CD4-positive, alpha-beta T cell treated with Interleukin-1 beta for 1 hour (primary cell): ENCODE data around the gene MX2.
A peak's percentile ranks its signal among the peaks of the same experiment; 100 is the strongest.
"Not testable (repeated sequence)": the region's sequence is repeated elsewhere in the genome, so short reads cannot be mapped to it uniquely, and the experiment has no call there.

ENCODE experiments used
- DNase-seq, 2 donors: peaks; one replicate each; pipeline ENCODE4 v3.0.0-alpha.2; 2020 to 2022

MX2 gene, protein sequence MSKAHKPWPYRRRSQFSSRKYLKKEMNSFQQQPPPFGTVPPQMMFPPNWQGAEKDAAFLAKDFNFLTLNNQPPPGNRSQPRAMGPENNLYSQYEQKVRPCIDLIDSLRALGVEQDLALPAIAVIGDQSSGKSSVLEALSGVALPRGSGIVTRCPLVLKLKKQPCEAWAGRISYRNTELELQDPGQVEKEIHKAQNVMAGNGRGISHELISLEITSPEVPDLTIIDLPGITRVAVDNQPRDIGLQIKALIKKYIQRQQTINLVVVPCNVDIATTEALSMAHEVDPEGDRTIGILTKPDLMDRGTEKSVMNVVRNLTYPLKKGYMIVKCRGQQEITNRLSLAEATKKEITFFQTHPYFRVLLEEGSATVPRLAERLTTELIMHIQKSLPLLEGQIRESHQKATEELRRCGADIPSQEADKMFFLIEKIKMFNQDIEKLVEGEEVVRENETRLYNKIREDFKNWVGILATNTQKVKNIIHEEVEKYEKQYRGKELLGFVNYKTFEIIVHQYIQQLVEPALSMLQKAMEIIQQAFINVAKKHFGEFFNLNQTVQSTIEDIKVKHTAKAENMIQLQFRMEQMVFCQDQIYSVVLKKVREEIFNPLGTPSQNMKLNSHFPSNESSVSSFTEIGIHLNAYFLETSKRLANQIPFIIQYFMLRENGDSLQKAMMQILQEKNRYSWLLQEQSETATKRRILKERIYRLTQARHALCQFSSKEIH

DNA sequence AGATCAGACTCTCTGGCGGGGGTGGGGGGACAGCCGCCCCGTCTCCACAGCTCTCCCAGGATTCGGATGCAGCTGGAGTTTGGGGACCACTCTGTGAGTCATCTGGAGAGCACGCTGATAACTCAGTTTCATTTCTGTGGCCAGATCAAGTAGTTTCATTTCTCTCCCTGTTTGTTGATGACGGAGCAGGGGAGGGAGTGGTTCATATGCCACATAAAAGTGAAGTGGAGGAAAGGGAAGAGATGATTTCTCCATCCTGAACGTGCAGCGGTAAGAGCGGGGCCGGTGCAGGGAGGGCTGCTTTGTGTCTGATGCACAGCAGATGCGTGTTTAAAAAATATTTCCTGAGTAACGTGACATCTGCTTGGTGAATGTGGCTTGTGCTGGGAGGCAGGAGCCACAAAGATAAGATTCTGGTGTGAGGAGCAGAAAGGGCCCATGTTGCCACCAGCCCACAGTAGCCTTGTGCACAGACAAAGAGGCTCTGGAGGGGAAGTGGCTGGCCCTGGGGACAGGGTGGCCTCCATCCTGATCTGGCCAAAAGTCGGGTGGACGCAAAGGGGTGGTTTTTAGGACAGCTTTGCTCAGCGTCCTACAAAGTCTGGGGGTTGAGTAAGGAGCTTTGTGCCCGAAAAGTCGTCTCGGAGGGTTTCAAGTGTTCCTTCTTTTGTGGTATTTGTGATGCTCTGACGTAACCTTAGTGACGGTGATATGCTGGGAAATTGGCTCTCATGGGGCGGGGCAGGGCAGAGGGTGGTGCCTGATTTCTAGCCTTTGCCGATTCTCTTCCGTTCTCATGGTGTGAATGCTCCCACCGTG is at the start of gene MX2:
TSS of gene MX2 (plus strand) at position 242 of the 819 bp plus-strand sequence. CDS start 14,880 bp downstream, outside the sequence.
- DNase-seq: peak; percentile 89

DNA sequence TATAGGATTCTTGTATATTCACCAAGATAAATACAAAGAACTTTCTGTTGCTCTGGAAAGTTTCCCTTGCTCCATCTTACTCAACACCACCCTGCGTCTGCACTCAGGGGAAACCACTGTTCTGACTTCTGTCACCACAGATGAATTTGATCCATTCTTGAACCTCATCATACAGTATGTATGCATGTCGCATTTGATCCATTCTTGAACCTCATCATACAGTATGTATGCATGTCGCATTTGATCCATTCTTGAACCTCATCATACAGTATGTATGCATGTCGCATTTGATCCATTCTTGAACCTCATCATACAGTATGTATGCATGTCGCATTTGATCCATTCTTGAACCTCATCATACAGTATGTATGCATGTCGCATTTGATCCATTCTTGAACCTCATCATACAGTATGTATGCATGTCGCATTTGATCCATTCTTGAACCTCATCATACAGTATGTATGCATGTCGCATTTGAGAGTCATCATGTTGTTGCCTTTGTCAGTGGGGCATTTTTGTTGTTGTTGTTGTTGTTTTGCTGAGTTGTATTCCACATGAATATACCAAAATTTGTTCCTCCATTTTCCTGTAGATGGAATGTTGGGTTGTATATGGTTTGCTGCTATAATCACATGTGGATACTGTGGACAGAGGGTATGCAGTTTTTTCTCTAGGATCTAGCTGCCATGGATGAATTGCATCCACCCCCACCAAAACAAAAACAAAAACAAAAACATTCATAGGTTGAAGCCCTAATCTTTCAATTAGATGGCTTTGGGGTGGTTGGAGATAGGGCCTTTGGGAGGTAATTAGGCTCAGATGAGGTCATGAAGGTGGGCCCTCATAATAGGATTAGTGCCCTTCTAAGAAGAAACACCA is 48.3 kb upstream of the MX2 start:
- DNase-seq: not testable (repeated sequence)

DNA sequence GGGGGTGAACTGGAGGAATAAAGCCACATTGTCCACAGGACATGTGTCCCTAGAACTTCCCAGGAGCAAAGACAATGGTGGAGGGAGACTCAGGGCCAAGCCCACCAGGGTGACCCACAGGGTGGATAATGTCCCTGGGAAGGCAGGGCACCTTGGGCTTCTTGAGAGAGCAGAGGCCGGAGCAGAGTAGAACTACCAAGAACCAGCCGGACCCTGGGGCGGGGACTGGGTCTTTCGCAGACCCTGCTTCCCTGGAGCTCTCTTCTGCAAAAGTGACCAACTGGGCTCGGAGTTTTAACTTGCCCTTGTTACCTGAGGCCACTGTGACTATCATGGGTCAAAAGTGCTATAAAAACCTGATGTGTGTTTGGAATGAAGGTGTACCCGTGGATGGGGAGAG is 46.1 kb upstream of the MX2 start:
- no peak for DNase-seq

DNA sequence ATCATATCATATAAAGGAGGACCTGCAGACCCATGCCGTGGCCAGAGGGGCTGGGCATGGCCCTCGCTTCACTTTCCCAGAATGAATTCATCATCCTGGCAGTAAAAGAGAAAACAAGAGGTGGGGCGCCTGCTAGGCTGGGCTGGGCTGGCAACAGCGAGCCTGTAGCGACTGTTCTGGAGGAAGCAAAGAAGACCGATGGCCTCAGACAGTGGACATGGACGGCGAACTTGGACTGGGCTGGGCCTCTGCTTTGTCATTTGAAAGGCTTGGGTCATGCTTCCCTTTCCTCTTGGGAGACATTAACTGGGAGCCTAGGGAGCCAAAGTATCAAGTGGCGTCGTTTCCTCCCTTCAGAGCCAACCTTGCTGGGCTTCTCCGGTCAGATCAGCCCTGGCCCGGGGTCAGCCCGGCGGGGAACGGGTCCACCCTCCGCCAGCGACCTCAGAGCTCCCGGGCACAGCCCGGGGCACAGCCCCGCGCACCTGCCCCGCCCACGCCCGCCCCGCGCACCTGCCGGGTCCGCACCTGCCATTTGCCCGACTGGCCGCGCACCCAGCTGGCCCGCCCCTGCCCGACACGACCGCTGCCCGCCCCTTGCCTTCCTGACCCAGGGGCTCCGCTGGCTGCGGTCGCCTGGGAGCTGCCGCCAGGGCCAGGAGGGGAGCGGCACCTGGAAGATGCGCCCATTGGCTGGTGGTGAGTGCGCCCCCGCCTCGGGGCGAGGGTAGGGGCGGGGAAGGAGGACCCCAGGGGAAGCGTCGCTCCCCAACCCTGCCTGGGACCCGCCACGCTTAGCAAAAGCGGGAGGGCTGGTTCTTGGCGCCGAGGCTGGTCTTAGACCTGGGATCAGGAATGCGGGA is 45.4 kb upstream of the MX2 start, which contains the start of gene FAM3B:
TSS of gene FAM3B (plus strand) at position 602 of the 863 bp plus-strand sequence. CDS start at position 681, 79 bp downstream.
- no peak for DNase-seq

DNA sequence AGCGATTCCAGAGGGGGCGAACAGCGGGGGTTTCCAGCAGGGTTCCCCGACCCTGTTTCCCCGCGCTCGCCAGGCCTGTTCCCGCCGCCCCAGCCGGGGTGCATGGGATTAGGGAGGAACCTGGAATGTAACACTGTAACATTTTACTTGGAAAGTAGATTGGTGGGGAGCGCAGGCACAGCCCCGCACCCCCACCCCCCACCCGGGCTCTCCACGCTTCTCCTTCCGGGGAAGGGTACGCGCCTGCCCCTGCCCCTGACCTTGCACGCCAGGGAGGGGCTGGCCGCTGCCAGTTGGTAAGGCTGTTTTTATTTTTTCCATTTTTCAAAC is 44.8 kb upstream of the MX2 start:
- no peak for DNase-seq

DNA sequence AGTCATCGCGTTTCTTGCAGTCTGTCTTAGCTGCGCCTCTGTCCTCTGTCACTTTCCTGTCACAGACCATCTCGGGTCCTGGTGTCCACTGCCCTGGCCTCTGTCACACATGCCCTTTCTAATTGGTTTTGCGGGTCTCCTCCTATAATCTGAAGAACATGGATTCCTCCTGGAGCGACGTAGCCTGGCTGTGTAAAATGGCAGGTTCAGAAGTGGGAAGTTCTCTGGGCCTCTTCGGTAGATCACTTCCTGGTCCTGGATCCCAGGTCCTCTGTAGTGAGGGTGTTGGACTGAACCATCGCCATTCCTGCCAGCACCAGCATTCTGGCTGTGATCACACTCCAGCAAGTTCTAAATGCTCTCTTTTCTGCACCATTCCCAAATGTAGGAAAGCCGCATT is 44.4 kb upstream of the MX2 start:
- no peak for DNase-seq

DNA sequence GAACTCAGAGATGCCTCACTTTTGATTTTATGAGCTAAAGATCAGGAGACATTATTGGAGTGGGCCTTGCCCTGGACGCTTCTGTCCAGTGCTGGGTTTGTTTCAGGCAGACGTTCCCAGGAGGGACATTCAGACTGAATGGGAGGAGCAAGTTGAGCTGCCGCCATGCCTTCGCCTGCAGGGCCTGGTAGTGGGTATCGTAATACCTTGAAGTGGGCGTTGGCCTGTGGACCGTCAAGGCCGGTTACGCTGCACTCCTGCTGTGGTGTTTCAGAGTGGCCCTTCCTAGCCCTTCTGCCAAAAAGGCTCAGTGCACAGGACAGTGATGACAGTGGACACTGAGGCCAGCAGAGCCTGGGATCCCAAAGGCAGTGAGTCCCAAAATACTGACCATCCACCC is 43.6 kb upstream of the MX2 start:
- DNase-seq: no peak

DNA sequence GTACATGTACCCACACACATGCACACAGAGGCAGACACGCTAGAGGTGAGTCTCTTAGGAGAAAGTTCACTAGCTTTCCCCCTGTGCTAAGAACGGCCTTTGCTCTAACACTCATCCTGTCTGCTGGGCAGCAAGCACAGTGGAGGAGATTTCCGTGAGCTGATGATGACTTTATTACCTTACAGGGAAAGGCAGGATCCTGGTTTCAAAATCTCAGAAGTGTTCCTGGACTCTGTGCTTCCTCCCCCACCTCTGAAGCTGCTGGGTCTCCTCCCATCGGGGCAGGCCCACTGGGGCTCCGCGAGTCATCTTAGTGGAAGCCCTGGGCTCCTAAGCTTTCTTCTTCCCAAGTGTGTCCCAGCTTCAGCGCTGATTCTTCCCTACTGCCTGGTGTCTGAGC is 42.6 kb upstream of the MX2 start:
- DNase-seq: no peak

DNA sequence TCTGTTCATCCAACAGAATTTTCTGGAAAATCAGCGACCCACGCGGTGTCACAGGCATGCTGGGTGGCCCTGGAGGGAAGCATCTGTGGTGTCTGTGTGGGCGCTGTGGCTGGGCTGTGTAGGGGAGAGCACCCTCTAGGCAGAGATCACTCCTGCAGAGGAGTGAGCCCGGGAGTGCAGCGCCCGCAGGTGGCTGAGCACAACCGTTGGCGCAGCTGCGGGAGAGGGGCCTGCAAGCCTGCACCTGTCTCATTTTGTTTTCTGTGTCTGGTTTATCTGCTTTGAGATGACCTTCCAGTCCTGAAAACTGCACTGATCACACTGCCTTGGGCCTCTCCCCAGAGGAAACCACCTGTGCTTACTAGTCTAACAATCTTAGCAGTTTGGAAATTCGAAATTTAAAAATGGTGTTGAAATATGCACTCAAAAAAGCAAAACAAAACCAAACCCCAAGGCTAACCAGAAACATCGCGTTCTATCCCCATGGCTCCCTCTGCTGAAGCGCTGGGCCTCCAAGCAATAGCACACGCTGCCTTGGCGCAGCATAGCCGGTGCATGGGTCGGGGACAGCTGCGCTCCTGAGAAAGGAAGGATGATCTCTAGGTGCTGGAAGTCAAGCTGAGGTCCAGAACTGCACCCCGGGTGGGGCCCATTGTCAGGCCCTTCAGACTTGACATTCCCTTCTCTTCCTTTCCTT is 40.5 kb upstream of the MX2 start:
- DNase-seq: no peak

DNA sequence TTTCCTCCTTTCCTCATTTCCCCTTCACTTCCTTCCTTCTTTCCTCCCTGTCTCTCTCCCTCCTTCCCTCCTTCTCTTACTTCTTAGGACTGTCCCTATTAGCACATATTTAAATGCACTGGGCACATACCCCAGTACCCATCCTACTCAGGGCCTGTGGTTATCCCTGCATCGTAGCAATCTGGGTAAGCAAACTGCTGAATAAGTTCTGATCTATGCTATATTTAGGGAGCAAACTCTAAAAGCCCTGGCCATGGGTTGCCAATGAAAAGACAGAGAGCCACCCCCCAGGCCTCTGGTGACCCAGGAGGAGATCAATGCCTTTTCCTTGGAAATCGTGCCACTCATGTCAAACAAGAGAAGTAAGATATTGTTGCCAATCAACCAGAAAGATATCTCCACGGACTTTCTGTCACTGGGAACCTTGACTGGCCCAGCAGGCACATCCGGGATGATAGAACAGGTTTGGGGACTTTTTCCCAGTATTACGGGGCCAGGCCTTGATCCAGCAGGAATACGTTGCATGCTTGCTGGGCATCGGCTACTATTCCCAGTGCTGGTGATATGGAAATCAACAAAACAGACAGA is 39.8 kb upstream of the MX2 start:
- DNase-seq: no peak

DNA sequence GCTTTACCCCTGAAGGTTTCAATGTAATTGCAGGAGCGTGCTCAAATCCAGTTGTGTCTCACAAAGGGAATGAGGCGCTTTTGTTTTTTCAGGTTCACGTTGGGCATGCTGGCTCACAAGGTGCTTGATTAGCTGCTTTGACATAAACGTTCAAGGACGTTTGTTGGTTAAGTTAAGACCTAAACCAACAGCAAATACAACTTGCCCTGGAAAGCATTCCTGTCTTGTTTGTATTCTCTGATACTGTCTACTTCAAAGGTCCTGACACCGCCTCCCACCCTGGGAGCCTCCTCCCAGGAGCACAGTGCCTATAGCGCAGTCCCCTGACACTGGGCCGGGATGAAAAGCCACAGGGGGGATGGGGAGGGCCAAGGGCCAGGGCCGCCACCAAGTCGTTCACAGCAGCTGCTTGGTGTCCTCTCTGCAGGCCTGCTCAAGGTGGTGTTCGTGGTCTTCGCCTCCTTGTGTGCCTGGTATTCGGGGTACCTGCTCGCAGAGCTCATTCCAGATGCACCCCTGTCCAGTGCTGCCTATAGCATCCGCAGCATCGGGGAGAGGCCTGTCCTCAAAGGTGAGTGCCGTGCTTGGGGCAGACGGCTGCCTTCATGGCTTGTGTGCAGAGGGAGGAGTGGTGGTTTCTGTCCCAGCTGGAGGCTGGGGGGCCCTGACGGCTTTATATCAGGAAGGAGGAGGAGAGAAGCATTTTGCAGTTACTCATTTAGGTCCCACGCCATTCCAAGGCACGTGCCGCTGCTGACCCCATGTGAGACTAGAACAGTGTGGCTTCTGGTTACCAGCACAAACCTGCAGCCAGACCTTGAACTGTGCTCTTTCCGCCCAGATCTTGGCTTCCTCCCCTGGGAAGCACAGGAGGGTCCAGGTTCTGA is 39.1 kb upstream of the MX2 start:
- DNase-seq: no peak

DNA sequence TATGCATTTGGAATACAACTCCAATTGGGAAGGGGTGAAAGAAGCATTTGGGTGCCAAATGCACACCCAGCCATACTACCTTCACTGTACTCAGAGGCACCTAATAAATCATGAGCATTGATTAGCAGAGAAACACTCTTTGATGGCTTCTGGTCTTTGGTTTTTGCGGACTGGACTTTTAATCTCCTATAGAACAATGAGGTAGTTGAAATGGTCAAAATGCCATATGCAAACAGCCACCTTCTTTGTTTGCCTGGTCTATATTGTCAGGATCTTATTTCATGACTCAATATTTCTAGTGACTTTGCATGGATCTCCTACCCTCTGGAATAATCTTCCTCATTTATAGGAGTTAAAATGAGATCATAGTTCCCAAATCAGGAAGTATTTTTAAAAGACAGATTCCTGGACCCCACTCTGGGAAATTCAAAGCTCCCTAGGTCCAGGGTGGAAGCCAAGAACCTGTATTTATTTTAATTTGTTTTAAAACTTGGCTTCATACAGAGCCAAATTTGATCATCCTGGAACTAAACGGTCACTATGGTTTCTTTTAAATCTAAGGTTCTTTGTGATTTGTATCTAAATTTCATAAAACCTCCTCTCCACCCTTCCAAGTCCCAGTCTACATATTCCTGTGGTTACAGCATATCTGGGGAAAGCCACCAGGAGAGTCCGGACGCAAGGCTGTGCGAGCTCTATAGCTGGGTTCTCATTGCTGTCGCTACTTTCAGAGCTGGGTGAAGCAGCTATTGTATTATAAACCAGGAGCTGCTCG is 36.5 kb upstream of the MX2 start:
- DNase-seq: no peak

DNA sequence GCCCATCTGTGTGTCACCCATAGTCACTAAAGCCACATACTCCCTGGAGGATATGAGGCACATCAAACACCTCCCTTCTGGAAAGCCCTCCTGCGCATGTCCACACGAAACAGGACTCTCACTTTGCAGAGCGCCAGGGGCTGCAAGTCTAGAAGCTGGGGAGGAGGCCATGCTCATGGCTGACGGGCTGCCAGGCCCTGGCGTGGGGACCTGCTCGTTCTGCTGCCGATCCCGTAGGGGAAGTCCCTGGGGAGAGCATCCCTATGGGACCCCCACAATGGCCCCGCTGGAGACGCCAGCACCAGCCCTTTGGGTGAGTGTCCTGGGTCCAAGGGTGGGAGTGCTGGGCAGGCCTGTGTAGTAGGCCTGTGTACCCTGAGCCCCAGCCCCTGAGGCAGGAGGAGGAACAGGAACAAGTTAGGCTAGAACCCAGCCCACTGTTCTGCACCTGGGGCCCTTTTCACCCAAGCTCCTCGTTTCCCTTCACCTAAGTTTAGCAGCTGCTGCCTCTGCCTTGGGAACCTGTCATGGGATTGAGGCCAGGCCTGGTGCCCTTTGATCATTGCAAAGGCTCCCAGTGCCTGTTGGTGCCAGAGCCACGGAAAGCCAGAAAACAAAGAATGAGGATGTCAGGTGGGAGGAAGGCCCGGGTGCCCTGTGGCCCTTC is 35.3 kb upstream of the MX2 start:
- no peak for DNase-seq

DNA sequence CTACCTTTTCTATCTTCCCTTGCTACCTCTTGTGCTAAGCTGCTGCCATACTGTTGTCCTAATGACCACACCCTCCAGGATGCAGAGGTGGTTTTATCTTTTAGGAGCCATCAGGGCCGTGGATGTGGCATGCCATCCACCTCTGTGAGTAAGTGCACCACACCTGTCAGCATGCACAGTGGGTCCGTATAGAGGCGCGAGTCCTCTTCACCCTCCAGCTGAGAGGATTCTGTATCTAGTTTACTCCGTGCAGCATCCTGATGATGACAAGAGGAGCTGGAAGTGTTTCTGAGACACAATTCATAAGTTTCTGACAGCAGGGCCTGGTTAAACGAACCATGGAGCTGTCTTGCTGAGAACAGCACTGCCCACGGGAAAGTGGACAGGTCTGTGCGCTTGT is 34.1 kb upstream of the MX2 start:
- DNase-seq: no peak

DNA sequence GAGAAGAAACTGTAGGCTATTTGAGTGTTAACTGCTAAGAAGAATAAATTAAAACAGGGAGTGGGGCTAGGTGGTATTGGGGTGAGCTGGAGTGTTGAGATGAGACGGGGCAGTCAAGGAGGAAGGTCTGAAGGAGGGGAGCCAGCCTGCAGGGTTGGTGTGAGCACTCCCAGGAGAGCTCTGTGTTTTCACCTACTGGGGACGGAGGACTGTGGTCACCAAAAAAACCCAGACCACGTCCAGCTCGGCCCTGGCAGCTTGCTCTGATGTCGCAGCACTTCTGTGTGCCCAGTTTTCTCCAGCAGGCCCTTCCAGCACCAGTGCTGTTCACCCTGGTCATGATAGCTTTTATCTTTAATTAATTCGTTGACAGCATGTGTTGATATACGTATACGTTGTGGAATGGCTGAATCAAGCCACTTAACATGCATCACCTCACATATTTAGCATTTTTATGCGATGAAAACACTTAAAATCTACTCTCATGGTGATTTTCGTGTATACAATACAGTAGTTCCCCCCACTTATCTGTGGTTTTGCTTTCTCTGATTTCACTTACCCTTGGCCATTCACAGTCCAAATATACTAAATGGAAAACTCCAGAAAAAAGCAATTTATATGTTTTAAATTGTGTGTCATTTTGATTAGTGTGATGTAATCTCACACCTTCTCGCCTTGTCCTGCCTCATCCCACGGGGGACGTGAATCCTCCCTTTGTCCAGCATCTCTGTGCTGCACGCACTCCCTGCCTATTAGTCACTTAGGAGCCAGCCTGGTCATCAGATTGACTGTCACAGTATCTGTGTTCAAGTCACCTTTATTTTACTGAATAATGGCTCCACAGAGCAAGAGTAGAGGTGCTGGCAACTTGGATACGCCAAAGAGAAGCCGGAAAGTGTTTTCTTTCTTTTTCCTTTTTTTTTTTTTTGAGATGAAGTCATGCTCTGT is 32.9 kb upstream of the MX2 start:
- no peak for DNase-seq

DNA sequence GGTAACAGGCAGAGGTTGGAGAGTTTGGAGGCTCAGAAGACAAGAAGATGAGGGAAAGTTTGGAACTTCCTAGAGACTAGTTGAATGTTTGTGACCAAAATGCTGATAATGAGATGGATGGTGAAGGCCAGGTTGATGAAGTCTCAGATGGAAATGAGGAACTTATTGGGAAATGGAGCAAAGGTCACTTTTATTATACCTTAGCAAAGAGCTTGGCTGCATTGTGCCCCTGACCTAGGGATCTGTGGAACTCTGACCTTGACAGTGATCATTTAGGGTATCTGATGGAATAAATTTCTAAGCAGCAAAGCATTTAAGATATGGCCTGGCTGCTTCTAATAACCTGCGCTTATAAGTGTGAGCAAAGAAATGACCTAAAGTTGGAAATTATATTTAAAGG is 28.1 kb upstream of the MX2 start:
- no peak for DNase-seq

DNA sequence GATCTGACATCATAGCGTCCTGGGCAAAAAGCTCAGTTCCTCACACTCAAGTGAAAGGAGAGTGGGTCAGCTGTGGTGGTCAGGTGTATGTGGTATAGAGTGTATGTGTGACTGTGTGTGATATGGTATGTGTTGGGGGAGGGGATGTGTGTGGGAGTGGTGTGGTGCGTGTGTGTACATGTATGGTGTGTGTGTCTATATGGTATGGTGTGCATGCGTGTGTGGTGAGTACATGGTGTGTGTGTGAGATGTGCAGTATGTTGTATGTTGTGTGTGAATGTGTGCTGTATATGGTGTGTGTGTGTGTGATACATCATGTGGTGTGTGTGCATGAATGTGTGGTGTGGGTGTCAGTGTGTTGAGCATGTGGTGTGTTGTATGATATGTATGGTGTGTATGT is 24.3 kb upstream of the MX2 start:
- no peak for DNase-seq
